Measurements from ENCODE around the gene FBXL2. TPM values are rescaled to one million over a fixed set of nuclear protein-coding genes. Genes with fewer than 3 reads are reported as not detected.

The FBXL2 gene
- total RNA-seq, 1 experiment from 2014 or later = 15.8 TPM

- no peak overlapping the region for H3K4me3 ChIP-seq
- H3K27ac ChIP-seq = no peak overlapping the region
- no peaks in the 10 kb centered on the region for H4K20me1 ChIP-seq (ENCODE audit: insufficient read depth)
- no peaks in the 10 kb centered on the region for H3K27me3 ChIP-seq (ENCODE audit: insufficient read depth, low read depth)
- no peaks in the 10 kb centered on the region for H3F3A ChIP-seq (ENCODE audit: insufficient read depth, low read depth)
- no peak overlapping the region for H3K4me2 ChIP-seq
- no peaks in the 10 kb centered on the region for H3K4me1 ChIP-seq (replicated peaks; ENCODE audit: insufficient read depth)
- intact Hi-C loops (cut with micrococcal nuclease; ENCODE audit: unreplicated experiment) = loop anchor here (1.0 to 10.0 kb wide), 5 partner anchors 96 to 426 kb away; partner anchors contain the start of gene FBXL2
- TF ChIP-seq CTCF (conservative IDR thresholded peaks at IDR 0.05) = no peak
- TF ChIP-seq EZH2 (IDR thresholded peaks at IDR 0.05; ENCODE audit: low read depth) = no peak
- ChIA-PET CTCF (interaction anchor here (0.6 to 2.0 kb wide), 10 partner anchors 9 to 257 kb away, joined by 3 to 50 read pairs (median 5); partner anchors contain the start of gene UBP1), POLR2A (ENCODE audit: unreplicated experiment) (no interaction called here)
- H3K9me2 ChIP-seq (ENCODE audit: insufficient read depth) = no peaks in the 10 kb centered on the region
- H3K9me3 ChIP-seq (ENCODE audit: insufficient read depth, low read depth) = no peaks in the 10 kb centered on the region
- DNase-seq = no peak
- no peaks in the 10 kb centered on the region for H3K79me2 ChIP-seq (ENCODE audit: low read depth)
- H2AFZ ChIP-seq = no peak overlapping the region
- BruUV-seq (replicated peaks) = no TSS peak
- no peaks in the 10 kb centered on the region for H3K36me3 ChIP-seq (ENCODE audit: low read depth)
Measured at GRCh38 chr3:33373082-33373437, 95.8 kb downstream of the FBXL2 start.

- no peak overlapping the region for H3K4me3 ChIP-seq
Measured at GRCh38 chr3:33377489-33377888, 100.2 kb downstream of the FBXL2 start.

GRCh38 chr3:33377931-33378330, 100.7 kb downstream of the FBXL2 start:
- no peak for DNase-seq
- TF ChIP-seq CTCF (conservative IDR thresholded peaks at IDR 0.05) (no peak), EZH2 (IDR thresholded peaks at IDR 0.05; ENCODE audit: low read depth) (no peak)
- no peak overlapping the region for H3K4me2 ChIP-seq
- no peak overlapping the region for H3K4me3 ChIP-seq
- H3K79me2 ChIP-seq (ENCODE audit: low read depth) = no peaks in the 10 kb centered on the region
- H3K27ac ChIP-seq = no peak overlapping the region
- H3K36me3 ChIP-seq (ENCODE audit: low read depth) = no peaks in the 10 kb centered on the region
- no TSS peak for BruUV-seq (replicated peaks)
- no peaks in the 10 kb centered on the region for H3K9me3 ChIP-seq (ENCODE audit: insufficient read depth, low read depth)
- H4K20me1 ChIP-seq (ENCODE audit: insufficient read depth) = no peaks in the 10 kb centered on the region
- no peaks in the 10 kb centered on the region for H3F3A ChIP-seq (ENCODE audit: insufficient read depth, low read depth)
- no peaks in the 10 kb centered on the region for H3K4me1 ChIP-seq (replicated peaks; ENCODE audit: insufficient read depth)
- H3K27me3 ChIP-seq (ENCODE audit: insufficient read depth, low read depth) = no peaks in the 10 kb centered on the region
- ChIA-PET CTCF (no interaction called here), POLR2A (ENCODE audit: unreplicated experiment) (no interaction called here)
- H3K9me2 ChIP-seq (ENCODE audit: insufficient read depth) = no peaks in the 10 kb centered on the region
- no peak overlapping the region for H2AFZ ChIP-seq
- intact Hi-C loops (cut with micrococcal nuclease; ENCODE audit: unreplicated experiment) = loop anchor here (10.0 kb wide), 1 partner anchor 407 kb away; no protein-coding TSS in a partner anchor

More at GRCh38 chr3:33377489-33377888, 100.2 kb downstream of the FBXL2 start:
- Histone ChIP-seq H3K27me3 (ENCODE audit: insufficient read depth, low read depth) (no peaks in the 10 kb centered on the region), H3K79me2 (ENCODE audit: low read depth) (no peaks in the 10 kb centered on the region), H3F3A (ENCODE audit: insufficient read depth, low read depth) (no peaks in the 10 kb centered on the region), H3K4me1 (replicated peaks; ENCODE audit: insufficient read depth) (no peaks in the 10 kb centered on the region), H4K20me1 (ENCODE audit: insufficient read depth) (no peaks in the 10 kb centered on the region), H3K9me3 (ENCODE audit: insufficient read depth, low read depth) (no peaks in the 10 kb centered on the region), H3K36me3 (ENCODE audit: low read depth) (no peaks in the 10 kb centered on the region), H3K4me2 (no peak overlapping the region), H3K9me2 (ENCODE audit: insufficient read depth) (no peaks in the 10 kb centered on the region), H3K27ac (no peak overlapping the region), H2AFZ (no peak overlapping the region)
- no TSS peak for BruUV-seq (replicated peaks)
- ChIA-PET POLR2A (ENCODE audit: unreplicated experiment) (no interaction called here), CTCF (no interaction called here)
- no peak for TF ChIP-seq CTCF (conservative IDR thresholded peaks at IDR 0.05)
- no peak for TF ChIP-seq EZH2 (IDR thresholded peaks at IDR 0.05; ENCODE audit: low read depth)
- no peak for DNase-seq
- intact Hi-C loops (cut with micrococcal nuclease; ENCODE audit: unreplicated experiment) = loop anchor here (10.0 kb wide), 1 partner anchor 407 kb away; no protein-coding TSS in a partner anchor

Measured in PC-9 (cell line).